ENCODE measurements around the gene EMILIN2.
"Not testable (repeated sequence)": the region's sequence is repeated elsewhere in the genome, so short reads cannot be mapped to it uniquely, and the experiment has no call there.

The EMILIN2 gene

GRCh38 chr18:2846636-2847316 is at the start of gene EMILIN2:
EMILIN2 (plus strand) TSS chr18:2847006; CDS start chr18:2847189, 183 bp downstream.
- DNase-seq = peak; percentile 55 to 66

- no peak for DNase-seq
These were observed 48.9 kb upstream of the EMILIN2 start for GRCh38 chr18:2797951-2798350.

- no peak for DNase-seq
These were observed 47.4 kb upstream of the EMILIN2 start for GRCh38 chr18:2799369-2799768.

- no peak for DNase-seq
These were observed 40.5 kb upstream of the EMILIN2 start for GRCh38 chr18:2805970-2806943.

DNA sequence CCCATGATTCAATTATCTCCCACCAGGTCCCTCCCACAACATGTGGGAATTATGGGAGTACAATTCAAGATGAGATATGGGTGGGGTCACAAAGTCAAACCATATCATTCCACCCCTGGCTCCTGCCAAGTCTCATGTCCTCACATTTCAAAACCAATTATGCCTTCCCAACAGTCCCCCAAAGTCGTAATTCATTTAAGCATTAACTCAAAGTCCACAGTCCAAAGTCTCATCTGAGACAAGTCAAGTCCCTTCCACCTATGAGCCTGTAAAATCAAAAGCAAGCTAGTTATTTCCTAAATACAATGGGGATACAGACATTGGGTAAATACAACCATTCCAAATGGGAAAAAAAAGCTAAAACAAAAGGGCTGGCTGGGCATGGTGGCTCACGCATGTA is 38.2 kb upstream of the EMILIN2 start:
- DNase-seq = not testable (repeated sequence)

GRCh38 chr18:2809666-2810183 is 37.1 kb upstream of the EMILIN2 start:
- not testable (repeated sequence) for DNase-seq

- no peak for DNase-seq
These were observed 35.4 kb upstream of the EMILIN2 start for GRCh38 chr18:2811416-2811815.

- no peak for DNase-seq
These were observed 31.9 kb upstream of the EMILIN2 start for GRCh38 chr18:2814928-2815327.

DNA sequence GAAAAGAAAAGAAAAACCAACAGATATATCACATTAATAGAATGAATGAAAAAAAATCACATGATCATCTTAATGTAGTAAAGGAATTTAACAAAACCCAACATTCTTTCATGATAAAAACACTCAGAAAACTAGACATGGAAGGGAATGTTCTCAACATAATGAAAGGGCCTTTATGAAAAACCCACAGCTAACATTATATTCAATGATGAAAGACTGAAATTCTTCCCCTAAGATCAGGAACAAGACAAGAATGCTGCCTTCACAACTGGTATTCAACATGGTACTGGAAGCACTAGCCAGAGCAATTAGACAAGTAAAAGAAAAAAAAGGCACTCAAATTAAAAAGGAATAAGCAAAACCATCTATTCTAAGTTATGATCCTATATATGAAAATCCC is 28.5 kb upstream of the EMILIN2 start:
- no peak for DNase-seq

- DNase-seq = no peak
These were observed 25.1 kb upstream of the EMILIN2 start for GRCh38 chr18:2821695-2822094.

DNA sequence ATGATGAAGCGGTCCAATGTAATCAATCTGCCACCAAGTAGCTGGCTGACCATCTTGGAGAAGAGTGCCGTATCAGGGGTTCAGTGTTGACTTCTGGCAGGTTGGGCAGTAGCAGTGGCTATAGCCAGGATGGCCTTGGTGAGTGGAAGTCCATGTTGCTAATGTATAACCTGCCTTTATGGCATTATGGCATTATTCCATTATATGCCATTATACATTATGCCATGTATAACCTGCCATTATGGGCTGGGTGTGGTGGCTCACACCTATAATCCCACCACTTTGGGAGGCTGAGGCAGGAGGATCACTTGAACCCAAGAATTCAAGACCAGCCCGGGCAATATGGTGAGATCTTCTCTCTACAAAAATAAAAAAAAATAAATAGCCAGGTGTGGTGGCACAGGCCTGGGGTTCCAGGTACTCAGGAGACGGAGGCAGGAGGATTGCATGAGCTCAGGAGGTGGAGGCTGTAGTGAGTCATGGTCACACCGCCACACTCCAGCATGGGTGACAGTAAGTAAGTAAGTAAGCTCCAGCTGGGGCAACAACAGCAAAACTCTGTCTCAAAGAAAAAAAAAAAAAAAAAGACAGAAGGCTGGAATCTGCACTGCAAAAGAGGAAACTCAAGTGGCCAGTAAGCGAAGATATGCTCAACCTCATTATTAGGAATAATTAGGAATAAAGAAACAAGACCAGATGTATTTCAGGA is 24.4 kb upstream of the EMILIN2 start:
- DNase-seq = no peak

GRCh38 chr18:2823202-2823601 is 23.6 kb upstream of the EMILIN2 start:
- no peak for DNase-seq

- no peak for DNase-seq
These were observed 22.8 kb upstream of the EMILIN2 start for GRCh38 chr18:2823966-2824365.

GRCh38 chr18:2824865-2825264 is 21.9 kb upstream of the EMILIN2 start:
- DNase-seq = no peak

- no peak for DNase-seq
These were observed 21.1 kb upstream of the EMILIN2 start for GRCh38 chr18:2825613-2826175.

DNA sequence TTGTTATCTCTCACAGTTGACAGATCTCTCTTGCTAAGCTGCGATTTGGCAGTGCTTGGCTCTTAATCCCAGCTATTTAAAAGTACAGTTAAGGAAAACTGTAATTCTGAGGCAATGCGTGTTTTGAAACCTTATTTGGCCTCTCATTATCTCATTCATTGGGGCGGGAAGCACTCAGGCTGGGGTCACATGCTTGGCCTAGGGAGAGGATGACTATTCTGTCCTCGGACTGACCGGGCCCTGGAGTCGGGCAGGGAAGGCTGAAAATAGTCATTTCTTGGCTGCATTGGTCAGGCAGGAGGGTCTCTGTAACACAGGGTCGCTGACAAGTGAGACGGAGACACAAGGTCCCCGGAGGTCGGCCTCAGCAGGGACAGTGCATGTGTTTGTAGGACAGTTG is 20.2 kb upstream of the EMILIN2 start:
- DNase-seq = no peak

GRCh38 chr18:2827061-2827460 is 19.7 kb upstream of the EMILIN2 start:
- no peak for DNase-seq

DNA sequence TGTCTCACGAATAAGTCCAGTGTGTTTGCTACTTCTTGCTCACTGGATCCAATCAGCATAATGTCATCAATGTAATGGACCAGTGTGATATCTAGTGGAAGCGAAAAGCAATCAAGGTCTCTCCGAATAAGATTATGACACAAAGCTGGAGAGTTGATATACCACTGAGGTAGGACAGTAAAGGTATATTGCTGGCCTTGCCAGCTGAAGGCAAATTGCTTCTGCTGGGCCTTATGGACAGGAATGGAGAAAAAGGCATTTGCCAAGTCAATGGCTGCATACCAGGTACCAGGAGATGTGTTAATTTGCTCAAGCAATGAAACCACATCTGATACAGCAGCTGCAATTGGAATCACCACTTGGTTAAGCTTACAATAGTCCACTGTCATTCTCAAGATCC is 10.7 kb upstream of the EMILIN2 start:
- not testable (repeated sequence) for DNase-seq

DNA sequence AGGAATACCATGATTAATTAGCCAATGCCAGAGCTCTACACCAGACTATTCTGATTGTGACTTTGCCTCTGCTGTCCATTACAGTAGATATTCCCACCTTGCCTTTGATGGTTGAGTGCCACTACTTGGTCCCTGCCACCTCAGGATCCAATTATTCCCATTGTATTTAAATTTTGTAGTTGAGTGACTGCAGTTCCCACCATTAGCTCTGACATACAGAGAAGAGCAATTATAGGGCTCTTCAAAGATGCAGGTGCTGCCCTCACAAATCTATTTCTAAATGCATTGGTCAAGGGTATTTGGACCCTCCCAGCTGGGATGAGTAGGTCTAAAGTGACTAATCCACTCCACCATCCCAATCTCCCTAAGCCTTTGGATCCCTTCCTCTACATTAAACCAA is 9.5 kb upstream of the EMILIN2 start:
- DNase-seq = not testable (repeated sequence)

DNA sequence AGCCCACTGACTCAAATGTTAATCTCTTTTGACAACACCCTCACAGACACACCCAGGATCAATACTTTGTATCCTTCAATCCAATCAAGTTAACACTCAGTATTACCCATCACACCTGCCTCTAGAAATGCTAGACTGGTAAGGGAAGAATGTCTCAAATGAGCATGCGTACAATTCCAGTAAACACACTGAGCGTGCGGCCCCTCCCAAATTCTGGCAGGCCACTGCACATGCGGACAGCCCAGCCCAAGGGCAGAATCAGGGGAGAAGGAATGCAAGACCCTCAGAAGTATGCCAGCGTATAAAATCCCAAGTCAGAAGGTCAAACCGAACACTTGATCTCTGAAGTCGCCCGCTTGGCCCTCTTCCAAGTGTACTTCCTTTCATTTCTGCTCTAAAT is 7.6 kb upstream of the EMILIN2 start:
- no peak for DNase-seq

DNA sequence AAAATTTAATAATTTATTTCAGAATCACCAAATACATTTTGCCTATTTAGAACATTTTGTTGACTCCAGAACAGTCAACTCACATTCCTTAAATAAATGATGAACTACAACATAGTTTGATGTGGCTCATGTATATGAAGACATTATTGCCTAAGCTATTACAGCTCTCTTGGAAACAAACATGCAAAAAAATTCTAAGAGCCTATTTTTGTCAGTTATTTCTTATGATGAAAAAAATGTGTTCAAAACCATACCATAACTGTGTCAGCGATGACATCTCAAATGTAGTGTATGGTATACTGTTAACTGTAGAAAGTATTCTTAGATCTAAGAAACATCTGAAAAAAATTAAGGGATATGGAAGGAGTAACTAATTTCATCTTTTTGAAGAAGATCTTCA is 6.3 kb upstream of the EMILIN2 start:
- DNase-seq = no peak

GRCh38 chr18:2843146-2843545 is 3.7 kb upstream of the EMILIN2 start:
- DNase-seq = no peak

- no peak for DNase-seq
These were observed 1.6 kb upstream of the EMILIN2 start for GRCh38 chr18:2845172-2845571.

All from activated T-cell treated with anti-CD3 and anti-CD28 coated beads, Interleukin-2, amount 50 U/mL, for 48 hours (primary cell).